22Rv1 (cell line): ENCODE data around the gene APPL2.

Experiments
- ZFX ChIP-seq: fragments of 450-650 bp; IDR thresholded peaks from 2 replicates; pipeline ENCODE4 v1.6.1; 2017; ENCODE audit warnings: antibody characterized with exemption, borderline replicate concordance
- TF ChIP-seq, protein P1 (sequence below): fragments of 450-650 bp; IDR thresholded peaks from 2 replicates; pipeline ENCODE4 v1.5.1; 2017; ENCODE audit warnings: mild to moderate bottlenecking

DNA sequence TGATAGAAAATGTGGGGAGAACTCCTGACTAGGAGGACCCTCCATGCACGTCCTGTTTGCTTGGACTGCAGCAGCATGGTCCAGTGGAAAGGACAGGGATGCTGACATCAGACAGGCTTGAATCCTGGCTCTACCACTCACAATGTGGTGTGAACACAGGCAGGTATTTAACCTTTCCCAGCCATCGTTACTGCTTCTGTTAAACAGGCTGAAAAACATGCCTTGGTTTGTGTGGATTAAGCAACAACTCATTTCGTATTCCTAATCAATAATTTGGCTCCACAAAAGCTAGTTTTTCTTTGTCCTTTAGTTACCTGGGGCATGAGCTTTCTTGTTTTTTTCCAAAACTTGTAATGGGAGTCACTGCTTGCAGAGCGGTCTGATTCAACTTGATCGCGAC is 41.0 kb downstream of the APPL2 start:
- TF ChIP-seq ZFX = no peak
- TF ChIP-seq, protein P1, sequence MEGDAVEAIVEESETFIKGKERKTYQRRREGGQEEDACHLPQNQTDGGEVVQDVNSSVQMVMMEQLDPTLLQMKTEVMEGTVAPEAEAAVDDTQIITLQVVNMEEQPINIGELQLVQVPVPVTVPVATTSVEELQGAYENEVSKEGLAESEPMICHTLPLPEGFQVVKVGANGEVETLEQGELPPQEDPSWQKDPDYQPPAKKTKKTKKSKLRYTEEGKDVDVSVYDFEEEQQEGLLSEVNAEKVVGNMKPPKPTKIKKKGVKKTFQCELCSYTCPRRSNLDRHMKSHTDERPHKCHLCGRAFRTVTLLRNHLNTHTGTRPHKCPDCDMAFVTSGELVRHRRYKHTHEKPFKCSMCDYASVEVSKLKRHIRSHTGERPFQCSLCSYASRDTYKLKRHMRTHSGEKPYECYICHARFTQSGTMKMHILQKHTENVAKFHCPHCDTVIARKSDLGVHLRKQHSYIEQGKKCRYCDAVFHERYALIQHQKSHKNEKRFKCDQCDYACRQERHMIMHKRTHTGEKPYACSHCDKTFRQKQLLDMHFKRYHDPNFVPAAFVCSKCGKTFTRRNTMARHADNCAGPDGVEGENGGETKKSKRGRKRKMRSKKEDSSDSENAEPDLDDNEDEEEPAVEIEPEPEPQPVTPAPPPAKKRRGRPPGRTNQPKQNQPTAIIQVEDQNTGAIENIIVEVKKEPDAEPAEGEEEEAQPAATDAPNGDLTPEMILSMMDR = no peak
